Stomach (tissue), 4 donors: Measurements from ENCODE around the gene HP.
"Not testable (repeated sequence)": the region's sequence is repeated elsewhere in the genome, so short reads cannot be mapped to it uniquely, and the experiment has no call there.

Experiments used
- CTCF ChIP-seq, 7 experiments: fragments of 450-650 bp in 4 of 7; fragments of 200-600 bp in 3 of 7; sonication (generic) in 3 of 7; IDR thresholded peaks; one replicate each; pipeline ENCODE4 v1.5.1; 2016 to 2019; ENCODE audit warnings: antibody characterized with exemption in 7 of 7, control low read depth in 2 of 7, mild to moderate bottlenecking in 1 of 7
- EP300 ChIP-seq: sonication (generic); formaldehyde crosslinking; IDR thresholded peaks from one replicate; pipeline ENCODE4 v1.6.1; 2017; ENCODE audit warnings: antibody characterized with exemption
- POLR2A ChIP-seq, 4 donors: fragments of 450-650 bp; IDR thresholded peaks; one replicate each; pipeline ENCODE4 v1.6.1; 2016; ENCODE audit warnings: antibody characterized with exemption in 4 of 4, control low read depth in 2 of 4, mild to moderate bottlenecking in 1 of 4, moderate library complexity in 1 of 4
- POLR2AphosphoS5 ChIP-seq, 3 donors: sonication (generic); formaldehyde crosslinking; IDR thresholded peaks; one replicate each; pipeline ENCODE4 v1.6.1; 2016; ENCODE audit warnings: antibody characterized with exemption in 3 of 3

GRCh38 chr16:72059060-72059459 is 4.8 kb downstream of the HP start:
- TF ChIP-seq POLR2A (IDR thresholded peaks at IDR 0.05); EP300; CTCF (IDR thresholded peaks at IDR 0.05); POLR2AphosphoS5 (IDR thresholded peaks at IDR 0.05): not testable (repeated sequence)
